Small intestine (tissue), 7 donors: Measurements from ENCODE around the gene SOX18. TPM values are rescaled to one million over a fixed set of nuclear protein-coding genes. Genes with fewer than 3 reads are reported as not detected.
A peak's percentile ranks its signal among the peaks of the same experiment; 100 is the strongest.
"Not testable (repeated sequence)": the region's sequence is repeated elsewhere in the genome, so short reads cannot be mapped to it uniquely, and the experiment has no call there.

ENCODE experiments used
- DNase-seq, 2 donors: peaks; one replicate each; pipeline versions ENCODE4 v3.0.0 to v3.0.0-alpha.2; 2013
- FAIRE-seq: peaks from 2 replicates; lab custom pipeline; 2012; peaks lifted over from hg19 to GRCh38; lab: Jason Lieb, UNC
- H3K27ac ChIP-seq, 3 donors: one replicate each; pipeline ENCODE4 v1.5.1; 2013; ENCODE audit warnings: low read length in 2 of 3, mild to moderate bottlenecking in 2 of 3, control low read depth in 1 of 3, inconsistent platforms in 1 of 3, low read depth in 1 of 3, moderate library complexity in 1 of 3
- H3K27me3 ChIP-seq, 3 donors: one replicate each; pipeline ENCODE4 v1.6.1; 2013; ENCODE audit warnings: low read length in 3 of 3, inconsistent platforms in 1 of 3; ENCODE audit not compliant: control insufficient read depth in 3 of 3, insufficient read depth in 3 of 3
- H3K36me3 ChIP-seq, 3 donors: one replicate each; pipeline ENCODE4 v1.6.1; 2013; ENCODE audit warnings: low read length in 3 of 3, inconsistent platforms in 1 of 3, low read depth in 1 of 3, mild to moderate bottlenecking in 1 of 3, moderate library complexity in 1 of 3; ENCODE audit not compliant: control insufficient read depth in 3 of 3, insufficient read depth in 2 of 3
- H3K4me1 ChIP-seq, 3 donors: one replicate each; pipeline ENCODE4 v1.6.1; 2013; ENCODE audit warnings: low read length in 2 of 3, inconsistent platforms in 1 of 3, low read depth in 1 of 3, mild to moderate bottlenecking in 1 of 3, moderate library complexity in 1 of 3; ENCODE audit not compliant: control insufficient read depth in 3 of 3, insufficient read depth in 2 of 3
- H3K4me3 ChIP-seq, 3 donors: one replicate each; pipeline ENCODE4 v1.5.1; 2013; ENCODE audit warnings: low read length in 3 of 3, control low read depth in 1 of 3, inconsistent platforms in 1 of 3, low read depth in 1 of 3, mild to moderate bottlenecking in 1 of 3, moderate library complexity in 1 of 3
- H3K9me3 ChIP-seq, 2 donors: one replicate each; pipeline ENCODE4 v1.6.1; 2013; ENCODE audit warnings: low read depth in 1 of 2, low read length in 1 of 2; ENCODE audit not compliant: control insufficient read depth in 2 of 2, insufficient read depth in 1 of 2
- WGBS, 3 donors: extraction: QIAGEN DNeasy Blood & Tissue Kit; methylation state at CpG; one replicate each; pipeline ENCODE4 v1.1.7; 2013; 5-methylcytosine and 5-hydroxymethylcytosine counted together
- polyA plus RNA-seq, 4 donors: library from polyadenylated mRNA; stranded (reverse) in 3 of 4; unstranded in 1 of 4; fragments of 200-250 nt in 3 of 4; fragments of 120-200 nt in 1 of 4; gene quantifications; one replicate each; pipeline versions ENCODE4 v1.2.1 to v1.2.3, GENCODE V29; 2013
- donor health status: healthy with polysubstance abuse.
- donor health status: control.
- donor health status: control.
- donor health status: Bipolar disorder and iron deficiency.
- donor health status: healthy.

SOX18 gene
- polyA plus RNA-seq, 4 donors = 0.67 to 26.8 (median 2.9) TPM

DNA sequence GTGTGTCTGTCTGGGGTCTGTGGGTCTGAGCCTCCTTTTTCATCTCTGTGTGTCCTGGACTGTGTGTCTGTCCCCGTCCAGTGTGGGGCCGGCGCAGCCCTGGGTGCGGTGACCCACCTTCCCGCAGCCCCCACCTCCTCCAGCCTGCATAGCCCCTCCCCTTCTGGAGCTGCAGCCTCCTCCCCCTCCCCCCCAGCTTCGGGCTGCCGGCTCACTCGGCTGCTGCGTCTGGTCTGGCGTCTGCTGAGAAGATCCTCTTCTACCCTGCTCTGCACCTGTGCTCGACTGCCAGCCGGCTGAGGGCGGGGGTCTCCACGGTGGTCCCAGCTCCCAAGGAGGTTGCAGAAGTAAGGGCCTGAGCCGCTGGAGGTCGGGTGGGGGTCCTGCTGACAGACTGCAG lies 42.3 kb upstream of the SOX18 start:
- DNase-seq (no peak), FAIRE-seq (no peak)
- Histone ChIP-seq H3K27me3 (peaks cover 0 to 29% (median 0%) of the 10 kb centered on the region in 3 donors), H3K27ac (no peak overlapping the region), H3K36me3 (no peaks in the 10 kb centered on the region), H3K4me3 (no peak overlapping the region), H3K4me1 (no peaks in the 10 kb centered on the region), H3K9me3 (peaks cover 0 to 9% of the 10 kb centered on the region in 2 donors)
- WGBS, 3 donors = 6 to 23% (median 11%) methylated on average over 12 to 16 of the region's 16 CpGs

DNA sequence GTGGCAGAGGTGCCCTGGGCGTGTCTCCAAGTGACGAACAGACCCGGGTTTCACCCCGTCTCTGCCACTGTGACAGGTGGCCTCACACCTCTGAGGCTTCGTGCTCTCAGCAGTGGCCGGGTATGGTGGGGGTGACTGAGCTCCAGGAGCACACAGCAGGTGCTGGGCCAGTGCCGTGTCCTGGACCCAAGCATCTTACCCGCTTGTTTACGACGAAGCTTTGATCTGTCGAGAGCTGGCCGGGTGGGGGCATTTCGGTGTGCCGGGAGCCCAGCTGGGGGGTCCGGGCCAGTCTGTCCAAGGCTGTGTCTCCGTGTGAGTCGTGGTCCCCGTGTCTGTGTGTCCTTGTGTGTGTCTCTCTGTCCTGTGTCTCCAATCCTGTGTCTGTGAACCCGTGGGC lies 41.9 kb upstream of the SOX18 start:
- Histone ChIP-seq H3K27me3 (peaks cover 0 to 29% (median 0%) of the 10 kb centered on the region in 3 donors), H3K4me3 (no peak overlapping the region), H3K36me3 (no peaks in the 10 kb centered on the region), H3K9me3 (peaks cover 0 to 12% of the 10 kb centered on the region in 2 donors), H3K27ac (no peak overlapping the region), H3K4me1 (no peaks in the 10 kb centered on the region)
- DNase-seq (no peak), FAIRE-seq (no peak)
- WGBS, 3 donors = 55 to 73% (median 63%) methylated on average over 18 to 19 of the region's 19 CpGs

DNA sequence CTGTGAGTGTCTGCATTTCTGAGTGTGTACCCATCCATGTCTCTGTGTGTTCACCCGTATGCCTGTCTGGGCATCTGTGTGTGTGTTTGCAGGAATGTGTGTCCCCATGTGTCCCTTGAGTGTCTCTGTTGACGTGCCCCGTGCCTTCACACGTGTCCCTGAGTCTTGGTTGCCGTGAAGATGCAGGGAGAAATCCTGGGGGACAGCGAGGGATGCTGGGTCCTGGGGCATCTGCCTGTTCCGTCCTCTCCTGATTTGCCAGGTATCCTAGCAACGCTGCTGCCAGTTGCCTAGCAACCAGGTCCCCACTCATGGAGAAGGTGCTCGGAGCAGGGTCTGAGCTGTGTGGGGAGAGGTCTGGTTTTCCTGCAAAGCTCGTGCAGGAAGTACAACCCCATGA lies 40.7 kb upstream of the SOX18 start:
- no peak overlapping the region for H3K4me3 ChIP-seq
- peaks cover 1 to 40% (median 5%) of the 10 kb centered on the region in 3 donors for H3K27me3 ChIP-seq
- H3K27ac ChIP-seq = no peak overlapping the region
- FAIRE-seq = no peak
- no peaks in the 10 kb centered on the region for H3K4me1 ChIP-seq
- no peak for DNase-seq
- WGBS, 3 donors = 26 to 50% (median 45%) methylated on average over 10 of the region's 10 CpGs
- peaks cover 0 to 12% of the 10 kb centered on the region in 2 donors for H3K9me3 ChIP-seq
- no peaks in the 10 kb centered on the region for H3K36me3 ChIP-seq

DNA sequence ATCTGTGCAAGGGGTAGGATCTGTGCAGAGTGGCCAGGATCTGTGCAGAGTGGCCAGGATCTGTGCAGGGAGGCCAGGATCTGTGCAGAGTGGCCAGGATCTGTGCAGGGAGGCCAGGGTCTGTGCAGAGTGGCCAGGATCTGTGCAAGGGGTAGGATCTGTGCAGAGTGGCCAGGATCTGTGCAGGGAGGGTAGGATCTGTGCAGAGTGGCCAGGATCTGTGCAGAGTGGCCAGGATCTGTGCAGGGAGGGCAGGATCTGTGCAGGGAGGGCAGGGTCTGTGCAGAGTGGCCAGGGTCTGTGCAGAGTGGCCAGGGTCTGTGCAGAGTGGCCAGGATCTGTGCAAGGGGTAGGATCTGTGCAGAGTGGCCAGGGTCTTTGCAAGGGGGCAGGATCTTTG lies 39.1 kb upstream of the SOX18 start:
- H3K27ac ChIP-seq, H3K4me1 ChIP-seq, H3K36me3 ChIP-seq, H3K4me3 ChIP-seq, DNase-seq: not testable (repeated sequence)
- peaks cover 4 to 51% (median 14%) of the 10 kb centered on the region in 3 donors for H3K27me3 ChIP-seq
- peak; percentile 5 for FAIRE-seq
- H3K9me3 ChIP-seq = peaks cover 0 to 12% of the 10 kb centered on the region in 2 donors

DNA sequence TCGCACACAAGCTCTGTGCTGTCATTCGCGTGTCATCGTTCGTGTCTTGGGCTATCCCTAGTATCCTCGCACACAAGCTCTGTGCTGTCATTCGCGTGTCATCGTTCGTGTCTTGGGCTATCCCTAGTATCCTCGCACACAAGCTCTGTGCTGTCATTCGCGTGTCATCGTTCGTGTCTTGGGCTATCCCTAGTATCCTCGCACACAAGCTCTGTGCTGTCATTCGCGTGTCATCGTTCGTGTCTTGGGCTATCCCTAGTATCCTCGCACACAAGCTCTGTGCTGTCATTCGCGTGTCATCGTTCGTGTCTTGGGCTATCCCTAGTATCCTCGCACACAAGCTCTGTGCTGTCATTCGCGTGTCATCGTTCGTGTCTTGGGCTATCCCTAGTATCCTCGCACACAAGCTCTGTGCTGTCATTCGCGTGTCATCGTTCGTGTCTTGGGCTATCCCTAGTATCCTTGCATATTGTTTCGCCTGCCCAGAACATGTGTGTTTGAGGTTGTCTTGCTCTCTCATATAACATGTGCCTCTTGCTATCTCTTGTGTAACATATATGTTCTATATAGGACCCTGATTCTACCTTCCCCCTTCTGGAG lies 37.9 kb upstream of the SOX18 start:
- FAIRE-seq, H3K36me3 ChIP-seq, H3K4me3 ChIP-seq, H3K4me1 ChIP-seq, H3K27ac ChIP-seq, DNase-seq: not testable (repeated sequence)
- WGBS, 3 donors = 93 to 95% (median 93%) methylated on average over 6 of the region's 36 CpGs
- Histone ChIP-seq H3K9me3 (peaks cover 0 to 12% of the 10 kb centered on the region in 2 donors), H3K27me3 (peaks cover 4 to 56% (median 18%) of the 10 kb centered on the region in 3 donors)

DNA sequence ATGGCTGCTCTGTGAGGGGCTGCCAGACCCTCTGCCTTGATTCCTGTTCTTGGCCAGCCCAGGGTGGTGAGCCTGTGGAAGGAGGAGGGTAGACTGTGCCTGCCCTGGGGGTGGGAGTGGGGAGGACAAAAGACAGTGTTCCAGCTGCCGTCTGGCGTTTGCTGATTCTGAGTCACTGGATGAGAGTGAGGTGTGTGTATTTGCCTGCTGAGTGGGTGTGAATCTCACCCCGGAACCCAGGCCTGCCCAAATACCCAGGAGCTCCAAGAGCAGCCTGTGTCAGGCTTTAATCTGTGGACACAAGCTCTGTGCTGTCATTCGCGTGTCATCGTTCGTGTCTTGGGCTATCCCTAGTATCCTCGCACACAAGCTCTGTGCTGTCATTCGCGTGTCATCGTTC lies 37.4 kb upstream of the SOX18 start:
- peaks cover 0 to 8% (median 0%) of the 10 kb centered on the region in 3 donors for H3K4me1 ChIP-seq
- no peak for FAIRE-seq
- H3K4me3 ChIP-seq = no peak overlapping the region
- H3K9me3 ChIP-seq = peaks cover 0 to 12% of the 10 kb centered on the region in 2 donors
- H3K27ac ChIP-seq = no peak overlapping the region
- peaks cover 4 to 58% (median 18%) of the 10 kb centered on the region in 3 donors for H3K27me3 ChIP-seq
- WGBS, 3 donors = 88 to 94% (median 92%) methylated on average over 7 to 9 of the region's 11 CpGs
- no peaks in the 10 kb centered on the region for H3K36me3 ChIP-seq
- no peak for DNase-seq

DNA sequence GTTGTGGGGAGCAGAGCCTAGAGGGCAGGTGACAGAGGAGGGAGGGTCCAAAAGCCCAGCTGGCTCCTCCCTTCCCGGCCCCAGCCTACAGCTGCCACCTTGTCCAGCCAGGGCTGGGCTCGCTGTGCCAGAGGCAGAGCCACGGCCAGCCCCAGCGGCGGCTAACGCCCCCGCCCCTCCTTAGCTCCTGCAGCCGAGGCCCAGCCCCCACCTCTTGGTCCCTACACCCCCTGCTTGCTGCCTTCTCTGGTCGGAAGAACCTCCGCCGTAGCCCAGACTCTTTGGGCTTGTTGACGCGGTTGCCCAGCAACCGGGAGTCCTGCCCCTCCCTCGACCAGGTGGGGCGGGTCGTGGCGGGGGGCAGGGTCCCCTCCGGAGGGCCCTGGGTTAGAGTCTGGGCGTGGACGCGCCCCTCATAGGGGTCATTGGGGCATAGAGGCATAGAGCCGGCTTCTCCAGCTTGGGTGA lies 35.3 kb upstream of the SOX18 start:
- 3 to 12% (median 12%) methylated on average over 19 to 23 of the region's 23 CpGs for WGBS, 3 donors
- no peak for FAIRE-seq

DNA sequence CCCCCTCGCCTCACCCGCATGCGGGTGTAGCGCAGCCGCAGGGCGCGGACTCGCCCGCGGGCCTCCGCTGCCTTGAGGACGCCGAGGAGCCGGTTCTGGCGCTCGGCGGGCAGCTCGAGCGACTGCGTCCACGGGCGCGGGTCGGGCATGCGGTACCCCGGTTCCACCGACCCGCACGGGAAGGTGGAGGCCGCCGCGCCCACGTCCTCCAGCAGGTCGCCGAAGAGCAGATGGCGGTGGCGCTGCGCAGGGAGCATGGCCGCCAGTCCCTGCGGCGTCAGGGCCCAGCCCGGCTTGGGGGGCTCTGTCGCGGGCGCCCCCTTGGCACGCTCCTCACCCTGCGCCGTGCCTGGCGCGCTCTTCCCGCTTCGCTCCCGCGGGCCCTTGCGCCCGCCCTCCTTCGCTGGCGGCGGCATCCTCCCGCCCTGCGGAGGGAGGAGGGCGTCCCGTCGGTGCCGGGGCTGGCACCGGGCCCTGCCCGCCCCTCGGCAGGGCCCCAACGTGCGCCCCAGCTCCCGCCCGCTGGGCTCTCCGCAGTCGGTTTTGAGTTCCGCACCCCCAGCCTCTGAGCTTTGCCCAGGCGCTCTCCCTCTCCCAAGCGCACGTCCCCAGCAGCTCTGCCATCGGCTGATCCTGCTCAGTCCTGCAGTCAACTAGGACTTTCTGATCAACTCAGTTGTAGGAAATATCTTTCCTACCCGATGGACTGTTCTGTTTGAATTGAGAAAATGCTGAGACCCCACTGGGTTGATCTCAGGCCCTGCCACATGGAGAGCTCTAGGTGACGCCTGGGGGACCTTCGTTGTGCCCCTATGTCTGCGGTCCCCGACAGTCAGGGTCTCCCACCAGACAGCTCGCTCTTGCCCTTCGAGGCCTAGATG lies 34.6 kb upstream of the SOX18 start, which contains the start of gene LKAAEAR1:
LKAAEAR1 (minus strand) TSS at position 595 of the 881 bp plus-strand sequence; CDS start at position 416, 179 bp downstream.
- peak in 1 of 2 donors; percentile 47 for DNase-seq
- Histone ChIP-seq H3K4me3 (peak within 1 kb of the TSS in 2 of 3 donors; percentile 1 to 44), H3K9me3 (peaks cover 0 to 12% of the 10 kb centered on the region in 2 donors), H3K27ac (no peak within 1 kb of the TSS), H3K36me3 (no peaks in the 10 kb centered on the region), H3K4me1 (peaks cover 0 to 16% (median 0%) of the 10 kb centered on the region in 3 donors), H3K27me3 (peaks cover 4 to 66% (median 18%) of the 10 kb centered on the region in 3 donors)
- 2 to 3% (median 3%) methylated on average over 57 to 86 of the region's 86 CpGs for WGBS, 3 donors
- FAIRE-seq = no peak

More for the DNA sequence above, 35.3 kb upstream of the SOX18 start:
- Histone ChIP-seq H3K36me3 (no peaks in the 10 kb centered on the region), H3K27me3 (peaks cover 4 to 67% (median 18%) of the 10 kb centered on the region in 3 donors), H3K9me3 (peaks cover 0 to 12% of the 10 kb centered on the region in 2 donors), H3K4me1 (peaks cover 0 to 12% (median 0%) of the 10 kb centered on the region in 3 donors), H3K4me3 (no peak overlapping the region), H3K27ac (no peak overlapping the region)
- peak in 1 of 2 donors; percentile 30 for DNase-seq
